ENCODE measurements around the gene ADAMTS19.

GRCh38 chr5:129763651-129764050 is 303.6 kb downstream of the ADAMTS19 start:
- TF ChIP-seq CTCF (IDR thresholded peaks at IDR 0.05; ENCODE audit: low read depth, low read length, poor library complexity, severe bottlenecking): no peak
- no peak for TF ChIP-seq EZH2phosphoT487 (IDR thresholded peaks at IDR 0.05; ENCODE audit: borderline replicate concordance, low read length)
